ENCODE results near the gene FAM170B. TPM values are rescaled to one million over a fixed set of nuclear protein-coding genes. Genes with fewer than 3 reads are reported as not detected.

The FAM170B gene
- polyA plus RNA-seq, 1 of the 3 experiments (the other 2 are of a cell fraction), result not detected

DNA sequence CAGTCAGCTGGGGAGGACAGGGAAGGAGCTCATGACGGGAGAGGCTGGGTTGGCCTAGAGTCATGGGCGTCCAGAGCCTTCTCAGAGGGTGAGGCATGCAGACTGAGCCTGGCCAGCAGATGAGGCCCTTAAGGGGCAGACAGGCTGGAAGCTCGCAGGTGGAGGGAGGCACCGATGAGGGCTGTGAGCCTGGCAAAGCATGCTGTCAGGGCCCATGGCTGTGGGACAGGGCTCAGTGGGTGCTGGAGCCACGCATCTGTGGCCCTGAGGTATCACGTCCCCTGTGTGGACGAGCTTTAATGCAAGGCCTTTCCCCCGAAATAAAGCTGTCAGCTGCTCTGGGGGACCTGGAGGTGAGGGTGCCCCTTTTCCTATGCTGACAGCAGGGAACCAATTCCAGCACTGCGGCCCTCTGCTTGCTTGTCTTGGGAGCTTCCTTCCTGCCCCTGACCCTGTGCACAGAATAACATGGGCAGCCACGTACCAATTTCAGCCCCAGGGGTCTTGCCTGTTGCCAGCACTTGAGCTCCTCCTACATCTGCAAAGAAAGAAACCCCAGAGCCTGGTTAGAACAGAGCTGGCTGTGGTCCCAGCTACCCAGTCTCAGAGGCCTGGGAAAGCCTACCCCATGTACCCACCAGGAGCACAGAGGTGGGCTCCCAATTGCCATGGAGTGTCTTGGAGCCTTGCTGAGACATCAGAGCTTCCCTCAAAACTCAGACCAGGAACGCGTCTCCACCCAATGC, 33.8 kb upstream of the FAM170B start:
- Histone ChIP-seq H3K4me2 (no peak overlapping the region), H2AFZ (ENCODE audit: low read depth) (no peak overlapping the region), H3K27ac (ENCODE audit: low read depth in 2 of 2, low read length in 1 of 2) (no peak overlapping the region), H3K79me2 (ENCODE audit: insufficient read depth) (no peaks in the 10 kb centered on the region), H3K36me3 (replicated peaks in 1 of 2; ENCODE audit: control insufficient read depth in 1 of 2, insufficient read depth in 2 of 2, low read length in 1 of 2) (no peaks in the 10 kb centered on the region), H3K4me1 (ENCODE audit: control insufficient read depth in 1 of 2, insufficient read depth in 2 of 2, low read depth in 1 of 2, low read length in 1 of 2) (peaks cover 0 to 20% of the 10 kb centered on the region in 2 experiments; a peak in 1 of 4 replicates), H4K20me1 (ENCODE audit: insufficient read depth) (no peaks in the 10 kb centered on the region), H3K9ac (no peak overlapping the region), H3K9me3 (no peaks in the 10 kb centered on the region), H3K27me3 (ENCODE audit: insufficient read depth) (no peaks in the 10 kb centered on the region), H3K9me2 (no peaks in the 10 kb centered on the region), H3K4me3 (ENCODE audit: low read depth in 2 of 2, low read length in 1 of 2) (no peak overlapping the region), H3F3A (replicated peaks; ENCODE audit: insufficient read depth) (no peaks in the 10 kb centered on the region)
- WGBS (ENCODE audit: low lambda C conversion rate), result 48% methylated on average over 9 of the region's 12 CpGs
- TF ChIP-seq RAD21 (IDR thresholded peaks at IDR 0.05; ENCODE audit: low read length), result no peak
- TF ChIP-seq EZH2phosphoT487 (IDR thresholded peaks at IDR 0.05; ENCODE audit: borderline replicate concordance, low read depth), result no peak
- TF ChIP-seq MEF2A (IDR thresholded peaks at IDR 0.05; ENCODE audit: borderline replicate concordance, low read depth), result no peak
- no peak for TF ChIP-seq FOXJ3 (CRISPR knock-in tag; IDR thresholded peaks at IDR 0.05)
- TF ChIP-seq MXI1 (IDR thresholded peaks at IDR 0.05; ENCODE audit: low read depth, low read length), result no peak
- no peak for TF ChIP-seq EP300 (IDR thresholded peaks at IDR 0.05; ENCODE audit: borderline replicate concordance in 1 of 2, low read depth in 1 of 2, low read length in 1 of 2)
- no peak for TF ChIP-seq ELF1 (IDR thresholded peaks at IDR 0.05)
- TF ChIP-seq NFIC (IDR thresholded peaks at IDR 0.05; ENCODE audit: borderline replicate concordance), result no peak
- TF ChIP-seq YY1 (IDR thresholded peaks at IDR 0.05; ENCODE audit: low read depth), result no peak
- TF ChIP-seq JUND (IDR thresholded peaks at IDR 0.05), result no peak
- no peak for TF ChIP-seq FOSL2 (IDR thresholded peaks at IDR 0.05; ENCODE audit: borderline replicate concordance, low read depth)
- ChIA-PET POLR2A (no interaction called here), CTCF (interaction anchor here (1.0 to 1.6 kb wide), 7 partner anchors 23 to 510 kb away, joined by 3 to 5 read pairs (median 3); no protein-coding TSS in a partner anchor)
- DNase-seq, result no peak

DNA sequence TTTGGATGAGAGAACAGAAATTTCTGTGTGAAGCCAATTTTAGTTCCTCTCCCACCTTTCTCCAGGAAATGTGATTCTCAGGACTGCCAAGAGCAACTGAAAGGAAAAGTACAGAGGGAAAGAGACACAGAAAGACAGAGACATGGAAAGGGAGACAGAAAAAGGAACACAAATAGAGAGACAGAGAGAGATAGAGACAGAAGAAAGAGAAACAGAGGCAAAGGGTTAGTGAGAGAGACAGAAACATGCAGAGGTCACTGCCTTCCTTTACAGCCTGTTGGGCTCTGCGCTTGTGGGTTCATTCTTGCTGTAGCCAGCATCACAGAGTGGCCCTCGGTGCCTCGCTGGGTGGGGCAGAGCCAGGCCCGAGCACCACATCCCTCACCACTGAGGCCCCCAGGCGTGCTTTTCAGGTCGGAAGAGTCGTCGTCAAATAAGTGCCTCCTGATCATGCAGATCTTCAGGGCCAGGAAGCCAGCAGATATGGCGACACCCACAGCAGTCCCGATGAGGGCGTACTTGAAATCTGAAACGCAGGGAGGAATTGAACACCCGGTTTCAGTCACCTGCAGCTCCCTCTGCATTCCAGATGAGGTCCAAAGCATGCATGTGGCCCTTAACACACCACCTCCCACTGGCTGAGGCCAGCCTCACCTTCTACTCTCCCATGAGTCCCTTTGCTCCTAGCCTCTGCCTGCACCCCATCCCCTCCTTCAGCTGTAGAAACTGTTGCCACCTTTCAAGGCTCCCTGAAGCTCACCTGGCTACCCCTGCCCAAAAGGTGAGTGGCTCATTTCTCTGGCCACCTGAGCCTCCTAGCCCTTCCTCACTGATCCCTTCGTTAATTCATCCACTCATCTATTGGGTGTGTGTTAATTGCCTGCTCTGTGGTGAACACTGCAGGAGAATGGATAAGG, 32.9 kb upstream of the FAM170B start:
- POLR2A ChIA-PET, result no interaction called here
- Histone ChIP-seq H2AFZ (ENCODE audit: low read depth) (no peak overlapping the region), H3K9me2 (no peaks in the 10 kb centered on the region)
- TF ChIP-seq, protein P1, sequence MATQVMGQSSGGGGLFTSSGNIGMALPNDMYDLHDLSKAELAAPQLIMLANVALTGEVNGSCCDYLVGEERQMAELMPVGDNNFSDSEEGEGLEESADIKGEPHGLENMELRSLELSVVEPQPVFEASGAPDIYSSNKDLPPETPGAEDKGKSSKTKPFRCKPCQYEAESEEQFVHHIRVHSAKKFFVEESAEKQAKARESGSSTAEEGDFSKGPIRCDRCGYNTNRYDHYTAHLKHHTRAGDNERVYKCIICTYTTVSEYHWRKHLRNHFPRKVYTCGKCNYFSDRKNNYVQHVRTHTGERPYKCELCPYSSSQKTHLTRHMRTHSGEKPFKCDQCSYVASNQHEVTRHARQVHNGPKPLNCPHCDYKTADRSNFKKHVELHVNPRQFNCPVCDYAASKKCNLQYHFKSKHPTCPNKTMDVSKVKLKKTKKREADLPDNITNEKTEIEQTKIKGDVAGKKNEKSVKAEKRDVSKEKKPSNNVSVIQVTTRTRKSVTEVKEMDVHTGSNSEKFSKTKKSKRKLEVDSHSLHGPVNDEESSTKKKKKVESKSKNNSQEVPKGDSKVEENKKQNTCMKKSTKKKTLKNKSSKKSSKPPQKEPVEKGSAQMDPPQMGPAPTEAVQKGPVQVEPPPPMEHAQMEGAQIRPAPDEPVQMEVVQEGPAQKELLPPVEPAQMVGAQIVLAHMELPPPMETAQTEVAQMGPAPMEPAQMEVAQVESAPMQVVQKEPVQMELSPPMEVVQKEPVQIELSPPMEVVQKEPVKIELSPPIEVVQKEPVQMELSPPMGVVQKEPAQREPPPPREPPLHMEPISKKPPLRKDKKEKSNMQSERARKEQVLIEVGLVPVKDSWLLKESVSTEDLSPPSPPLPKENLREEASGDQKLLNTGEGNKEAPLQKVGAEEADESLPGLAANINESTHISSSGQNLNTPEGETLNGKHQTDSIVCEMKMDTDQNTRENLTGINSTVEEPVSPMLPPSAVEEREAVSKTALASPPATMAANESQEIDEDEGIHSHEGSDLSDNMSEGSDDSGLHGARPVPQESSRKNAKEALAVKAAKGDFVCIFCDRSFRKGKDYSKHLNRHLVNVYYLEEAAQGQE (IDR thresholded peaks at IDR 0.05; ENCODE audit: low read depth, low read length), result no peak
- TF ChIP-seq, protein P2, sequence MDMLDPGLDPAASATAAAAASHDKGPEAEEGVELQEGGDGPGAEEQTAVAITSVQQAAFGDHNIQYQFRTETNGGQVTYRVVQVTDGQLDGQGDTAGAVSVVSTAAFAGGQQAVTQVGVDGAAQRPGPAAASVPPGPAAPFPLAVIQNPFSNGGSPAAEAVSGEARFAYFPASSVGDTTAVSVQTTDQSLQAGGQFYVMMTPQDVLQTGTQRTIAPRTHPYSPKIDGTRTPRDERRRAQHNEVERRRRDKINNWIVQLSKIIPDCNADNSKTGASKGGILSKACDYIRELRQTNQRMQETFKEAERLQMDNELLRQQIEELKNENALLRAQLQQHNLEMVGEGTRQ (IDR thresholded peaks at IDR 0.05; ENCODE audit: borderline replicate concordance, low read depth, low read length), result no peak
- TF ChIP-seq FOXJ3 (CRISPR knock-in tag; IDR thresholded peaks at IDR 0.05) (no peak), RFX5 (IDR thresholded peaks at IDR 0.05; ENCODE audit: low read length) (no peak), SMC3 (IDR thresholded peaks at IDR 0.05; ENCODE audit: low read depth, low read length) (no peak), MXI1 (IDR thresholded peaks at IDR 0.05; ENCODE audit: low read depth, low read length) (no peak), NFIC (IDR thresholded peaks at IDR 0.05; ENCODE audit: borderline replicate concordance) (no peak), TEAD4 (IDR thresholded peaks at IDR 0.05; ENCODE audit: borderline replicate concordance, insufficient read depth) (no peak), MEF2A (IDR thresholded peaks at IDR 0.05; ENCODE audit: borderline replicate concordance, low read depth) (no peak), EP300 (IDR thresholded peaks at IDR 0.05; ENCODE audit: borderline replicate concordance in 1 of 2, low read depth in 1 of 2, low read length in 1 of 2) (no peak), GATA2 (CRISPR knock-in tag; IDR thresholded peaks at IDR 0.05) (no peak), YY1 (IDR thresholded peaks at IDR 0.05; ENCODE audit: low read depth) (no peak), FOSL2 (IDR thresholded peaks at IDR 0.05; ENCODE audit: borderline replicate concordance, low read depth) (no peak), TCF12 (IDR thresholded peaks at IDR 0.05) (no peak)
- TF ChIP-seq, protein P3, sequence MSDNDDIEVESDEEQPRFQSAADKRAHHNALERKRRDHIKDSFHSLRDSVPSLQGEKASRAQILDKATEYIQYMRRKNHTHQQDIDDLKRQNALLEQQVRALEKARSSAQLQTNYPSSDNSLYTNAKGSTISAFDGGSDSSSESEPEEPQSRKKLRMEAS (IDR thresholded peaks at IDR 0.05; ENCODE audit: low read depth), result no peak

More for the DNA sequence above, 32.9 kb upstream of the FAM170B start:
- Histone ChIP-seq H3K27ac (ENCODE audit: low read depth in 2 of 2, low read length in 1 of 2) (no peak overlapping the region), H3K36me3 (replicated peaks in 1 of 2; ENCODE audit: control insufficient read depth in 1 of 2, insufficient read depth in 2 of 2, low read length in 1 of 2) (no peaks in the 10 kb centered on the region), H3K4me3 (ENCODE audit: low read depth in 2 of 2, low read length in 1 of 2) (no peak overlapping the region), H3K79me2 (ENCODE audit: insufficient read depth) (no peaks in the 10 kb centered on the region), H3F3A (replicated peaks; ENCODE audit: insufficient read depth) (no peaks in the 10 kb centered on the region), H4K20me1 (ENCODE audit: insufficient read depth) (no peaks in the 10 kb centered on the region), H3K9me3 (no peaks in the 10 kb centered on the region), H3K27me3 (ENCODE audit: insufficient read depth) (no peaks in the 10 kb centered on the region), H3K9ac (no peak overlapping the region), H3K4me1 (ENCODE audit: control insufficient read depth in 1 of 2, insufficient read depth in 2 of 2, low read depth in 1 of 2, low read length in 1 of 2) (peaks cover 0 to 20% of the 10 kb centered on the region in 2 experiments; a peak in 1 of 4 replicates), H3K4me2 (no peak overlapping the region)
- DNase-seq, result no peak
- 51% methylated on average over 13 of the region's 14 CpGs for WGBS (ENCODE audit: low lambda C conversion rate)
- CTCF ChIA-PET, result interaction anchor here (1.0 to 1.6 kb wide), 6 partner anchors 24 to 509 kb away, joined by 3 to 5 read pairs (median 3); no protein-coding TSS in a partner anchor

Data from SK-N-SH (cell line).